Caki2 (cell line): Measurements from ENCODE around the gene SDCBP2. TPM values are rescaled to one million over a fixed set of nuclear protein-coding genes. Genes with fewer than 3 reads are reported as not detected.

Experiments
- DNase-seq: peaks from one replicate; pipeline ENCODE4 v3.0.0-alpha.2; 2015; ENCODE audit warnings: low read depth
- in situ Hi-C: cut with HindIII; loops from 2 replicates; pipeline ENCODE4 v1.10.0; 2016; ENCODE audit warnings: low sequenced_read_pairs, low pct_unique_long_range_greater_than_20kb, mixed read lengths
- total RNA-seq: library from RNA; depleted of rRNA; stranded (reverse); fragments of >200 nt; shearing (Covaris generic); gene quantifications from 2 replicates; pipeline ENCODE4 v1.2.3, GENCODE V29; 2014; ENCODE audit warnings: low replicate concordance; rRNA removed

Gene SDCBP2
- total RNA-seq, 1 experiment from 2014 or later = 3.2 TPM

- no peak for DNase-seq
- in situ Hi-C loops = no loop called here
These were observed 61.0 kb downstream of the SDCBP2 start for GRCh38 chr20:1267809-1268374.

DNA sequence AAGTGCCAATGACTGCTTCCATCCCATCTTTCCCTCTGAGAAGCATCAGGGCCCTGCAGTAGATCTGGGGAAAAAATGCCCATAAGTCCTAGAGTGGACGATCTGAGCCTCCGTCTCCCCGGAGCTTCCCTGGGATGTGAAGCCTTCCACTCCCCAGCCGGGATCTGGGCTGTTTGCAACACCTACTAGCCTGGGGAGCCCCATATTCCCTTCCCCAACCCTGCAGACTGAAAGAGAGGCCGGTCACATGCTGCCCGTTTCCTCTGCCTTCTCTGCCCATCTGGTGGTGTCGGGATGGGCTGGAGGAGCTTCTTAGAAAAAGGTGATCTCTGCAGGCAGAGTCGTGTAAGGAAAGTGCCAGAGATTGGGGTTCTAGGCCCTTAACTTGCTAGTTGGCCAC, 61.8 kb downstream of the SDCBP2 start:
- DNase-seq = no peak
- in situ Hi-C loops = no loop called here

DNA sequence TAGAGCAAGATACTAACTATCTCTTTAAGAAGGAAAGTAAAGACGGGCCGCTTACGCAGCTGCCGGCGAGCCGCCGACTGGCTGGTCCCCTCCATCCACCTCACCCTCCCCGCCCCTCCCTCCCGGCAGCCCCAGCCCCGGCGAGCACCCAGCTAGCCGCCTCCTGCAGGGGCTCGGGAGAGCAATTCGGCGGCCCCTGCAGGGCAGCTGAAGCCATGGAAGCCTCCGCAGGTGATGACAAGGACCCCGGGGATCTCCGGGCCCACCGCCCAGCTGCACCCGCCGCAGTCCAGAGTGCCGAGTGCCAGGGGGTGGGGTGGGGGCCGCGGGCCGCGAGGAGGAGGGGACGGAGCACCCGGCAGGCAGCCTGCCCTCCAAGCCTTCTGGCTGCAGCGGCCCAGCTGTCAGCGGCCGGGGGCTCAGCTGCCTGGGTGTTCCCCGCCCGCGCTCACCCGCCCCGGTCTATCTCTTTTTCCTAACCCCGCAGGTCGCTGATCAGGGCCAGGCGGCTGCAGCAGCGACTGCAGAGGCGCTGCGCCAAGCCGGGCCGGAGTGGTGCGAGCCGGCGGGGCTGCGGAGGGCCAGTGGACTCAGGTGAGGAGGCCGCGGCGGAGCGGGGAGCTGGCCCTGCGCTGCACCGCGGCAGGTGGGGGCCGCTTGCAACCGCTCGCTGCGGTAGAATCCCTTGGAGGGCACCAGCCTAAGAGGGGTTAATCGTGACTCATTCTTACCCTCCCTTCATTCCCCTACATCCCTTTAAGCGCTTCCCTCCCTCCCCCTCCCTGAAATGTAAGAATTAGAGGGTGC, 62.6 kb downstream of the SDCBP2 start, which contains the start of gene SNPH:
TSS of gene SNPH (plus strand) at position 128 of the 807 bp plus-strand sequence. CDS start 29,946 bp downstream, outside the sequence.
- in situ Hi-C loops = no loop called here
- peak; percentile 72 for DNase-seq

DNA sequence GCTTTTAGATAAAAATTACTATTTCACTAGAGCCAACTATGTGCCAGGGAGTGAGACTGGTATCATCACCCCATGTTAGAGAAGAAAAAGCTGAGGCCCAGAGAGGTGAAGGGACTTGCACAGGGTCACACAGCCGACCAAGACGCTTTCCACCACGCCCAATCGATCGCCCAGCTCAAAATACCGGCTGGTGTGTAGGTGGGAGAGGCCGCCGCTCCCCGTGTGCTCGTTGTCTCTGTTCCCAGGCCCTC, 63.1 kb downstream of the SDCBP2 start:
- in situ Hi-C loops = no loop called here
- DNase-seq = no peak

DNA sequence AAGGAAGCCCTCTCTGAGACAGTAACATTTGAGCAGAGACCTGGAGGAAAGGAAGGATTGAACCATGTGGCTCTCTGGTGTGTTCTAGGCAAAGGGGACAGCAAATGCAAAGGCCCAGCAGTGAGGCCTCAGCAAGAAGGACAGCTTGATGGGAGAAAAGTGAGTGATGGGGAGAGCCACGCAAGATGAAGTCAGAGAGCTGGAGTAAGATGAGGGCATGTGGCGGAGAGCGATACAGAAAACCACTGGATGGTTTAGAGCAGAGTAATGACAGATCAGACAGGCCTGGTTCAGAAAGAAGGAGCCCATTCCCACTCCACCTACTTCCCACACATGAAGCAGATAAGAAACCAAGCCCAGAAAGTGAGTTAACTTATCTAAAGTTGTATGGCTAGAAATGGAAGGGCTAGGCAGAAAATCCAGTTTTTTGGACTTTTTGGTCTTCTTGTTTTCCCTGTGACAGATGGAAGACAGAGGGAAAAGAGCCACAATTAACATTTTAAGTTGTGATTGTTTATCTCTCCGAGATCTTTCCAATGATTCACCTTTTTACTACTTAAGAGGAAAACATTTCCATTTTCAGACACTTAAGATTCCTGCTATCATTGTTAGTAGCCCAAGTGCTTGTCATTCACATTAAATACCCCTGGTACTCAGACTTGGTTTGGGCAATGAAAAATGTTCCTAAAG, 63.6 kb downstream of the SDCBP2 start:
- in situ Hi-C loops = no loop called here
- DNase-seq = no peak

DNA sequence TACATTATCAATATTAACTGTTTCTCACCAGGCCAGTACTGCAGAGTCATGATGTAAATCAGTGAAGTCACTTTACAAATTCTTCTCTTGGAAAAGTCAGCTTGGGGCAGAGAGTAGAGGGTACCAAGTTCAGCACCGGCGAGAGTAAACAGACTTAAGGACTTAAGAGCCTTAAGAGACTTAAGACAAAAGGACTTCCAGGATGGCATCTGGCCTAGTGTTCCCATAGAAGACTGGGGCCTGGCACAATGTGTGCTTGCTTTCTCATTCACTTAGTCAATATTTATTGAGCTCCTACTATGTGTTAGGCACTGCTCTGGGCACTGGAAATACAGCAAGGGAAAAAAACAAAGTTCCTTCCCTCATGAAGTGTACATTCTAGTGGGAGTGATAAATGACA, 64.2 kb downstream of the SDCBP2 start:
- in situ Hi-C loops = no loop called here
- DNase-seq = no peak

DNA sequence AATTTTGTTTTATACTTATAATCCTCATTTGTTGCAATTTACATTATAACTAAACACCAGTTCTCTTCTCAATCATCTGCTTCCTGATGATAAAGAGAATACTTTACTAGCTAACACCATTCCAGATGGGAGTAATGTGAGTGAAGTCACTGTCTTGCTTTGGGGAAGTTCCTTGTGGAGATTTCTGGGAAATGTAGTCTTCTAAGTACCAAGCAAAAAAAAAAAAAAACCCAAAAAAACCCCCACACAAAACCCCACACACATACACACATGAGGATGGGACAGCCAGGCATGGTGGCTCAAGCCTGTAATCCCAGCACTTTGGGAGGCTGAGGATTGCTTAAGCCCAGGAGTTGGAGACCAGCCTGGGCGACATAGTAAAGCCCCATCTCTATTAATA, 65.1 kb downstream of the SDCBP2 start:
- no peak for DNase-seq
- in situ Hi-C loops = no loop called here

Other genes with a start within 250 kb of the SDCBP2 start
- gene PSMF1, start 210.5 kb downstream of the SDCBP2 start, total RNA-seq = 58.2 and 79.3 TPM in 2 replicates
- not detected in 2 replicates for gene TMEM74B, start 144.2 kb downstream of the SDCBP2 start, total RNA-seq
- not detected in 2 replicates for gene C20orf202, start 125.7 kb downstream of the SDCBP2 start, total RNA-seq
- 0.57 and 0.67 TPM in 2 replicates for gene RAD21L1, start 103.1 kb downstream of the SDCBP2 start, total RNA-seq
- 11.1 and 14.5 TPM in 2 replicates for gene SNPH, start 62.8 kb downstream of the SDCBP2 start, total RNA-seq
- 173 and 219 TPM in 2 replicates for gene FKBP1A, start 63.9 kb upstream of the SDCBP2 start, total RNA-seq
- gene NSFL1C, start 137.7 kb upstream of the SDCBP2 start, total RNA-seq = 118 and 119 TPM in 2 replicates
- gene SIRPB2, start 162.3 kb upstream of the SDCBP2 start, total RNA-seq = not detected in 2 replicates
- gene SIRPD, start 228.6 kb upstream of the SDCBP2 start, total RNA-seq = not detected in 2 replicates